Stimulated activated naive B cell treated with anti-CD40 and anti-IgM and Interleukin-4, amounts not matched to agents 10 μg/mL and 1 μg/mL and 100 μg/mL, for 72 hours (primary cell): ENCODE measurements around the gene PPM1D.

ENCODE experiments used
- ATAC-seq, 2 donors: fragments of 150-1000 bp; cut with Tn5 transposase; replicated peaks; 2 replicates each; pipeline ENCODE4 v1.10.0; 2021; ENCODE audit warnings: moderate library complexity in 1 of 2
- DNase-seq: peaks from one replicate; pipeline ENCODE4 v3.0.0; 2021
- H3K27ac Mint-ChIP-seq: one replicate; pipeline ENCODE4 v1.8.0; 2022; ENCODE audit warnings: mild to moderate bottlenecking, mixed read lengths
- H3K27me3 Mint-ChIP-seq, 2 donors: one replicate each; pipeline ENCODE4 v1.8.0; 2022; ENCODE audit warnings: mixed read lengths in 2 of 2
- H3K36me3 Mint-ChIP-seq, 2 donors: one replicate each; pipeline ENCODE4 v1.8.0; 2022; ENCODE audit warnings: mixed read lengths in 2 of 2, mild to moderate bottlenecking in 1 of 2
- H3K4me1 Mint-ChIP-seq, 2 donors: one replicate each; pipeline ENCODE4 v1.8.0; 2022; ENCODE audit warnings: mixed read lengths in 2 of 2, mild to moderate bottlenecking in 1 of 2
- H3K4me3 Mint-ChIP-seq, 2 donors: one replicate each; pipeline ENCODE4 v1.8.0; 2022; ENCODE audit warnings: mild to moderate bottlenecking in 2 of 2, mixed read lengths in 2 of 2, moderate library complexity in 1 of 2
- H3K9me3 Mint-ChIP-seq, 2 donors: one replicate each; pipeline ENCODE4 v1.8.0; 2022; ENCODE audit warnings: mixed read lengths in 2 of 2, mild to moderate bottlenecking in 1 of 2

The PPM1D gene

GRCh38 chr17:60678118-60678444 is 78.1 kb downstream of the PPM1D start:
- Mint-ChIP-seq H3K36me3 (peaks cover 0 to 4% of the 10 kb centered on the region in 2 donors), H3K27me3 (no peaks in the 10 kb centered on the region), H3K27ac (peak overlapping the region; percentile 96), H3K4me3 (peak overlapping the region; percentile 97 to 98), H3K9me3 (peaks cover 0 to 5% of the 10 kb centered on the region in 2 donors), H3K4me1 (peaks cover 9 to 14% of the 10 kb centered on the region in 2 donors)
- ATAC-seq: no peak
- DNase-seq: no peak

GRCh38 chr17:60679287-60679686 is 79.3 kb downstream of the PPM1D start:
- DNase-seq (no peak), ATAC-seq (no peak)
- Mint-ChIP-seq H3K27ac (no peak overlapping the region), H3K4me1 (peaks cover 9 to 14% of the 10 kb centered on the region in 2 donors), H3K27me3 (no peaks in the 10 kb centered on the region), H3K9me3 (peaks cover 0 to 5% of the 10 kb centered on the region in 2 donors), H3K36me3 (peaks cover 0 to 4% of the 10 kb centered on the region in 2 donors), H3K4me3 (no peak overlapping the region)

DNA sequence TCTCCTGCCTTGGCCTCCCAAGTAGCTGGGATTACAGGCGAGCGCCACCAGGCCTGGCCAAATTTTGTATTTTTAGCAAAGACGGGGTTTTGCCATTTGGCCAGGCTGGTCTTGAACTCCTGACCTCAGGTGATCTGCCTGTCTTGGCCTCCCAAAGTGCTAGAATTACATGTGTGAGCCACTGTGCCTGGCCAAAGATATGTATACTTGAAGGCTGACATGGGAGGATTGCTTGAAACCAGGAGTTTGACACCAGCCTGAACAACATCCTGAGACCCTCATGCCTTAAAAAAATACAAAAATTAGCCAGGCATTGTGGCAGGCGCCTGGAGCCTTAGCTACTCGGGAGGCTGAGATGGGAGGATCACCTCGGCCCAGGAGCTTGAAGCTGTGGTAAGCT is 80.8 kb downstream of the PPM1D start:
- H3K27me3 Mint-ChIP-seq: no peaks in the 10 kb centered on the region
- ATAC-seq (no peak), DNase-seq (no peak)
- no peak overlapping the region for H3K27ac Mint-ChIP-seq
- H3K36me3 Mint-ChIP-seq: peaks cover 3 to 12% of the 10 kb centered on the region in 2 donors
- H3K4me3 Mint-ChIP-seq: no peak overlapping the region
- H3K4me1 Mint-ChIP-seq: peaks cover 9 to 14% of the 10 kb centered on the region in 2 donors
- H3K9me3 Mint-ChIP-seq: no peaks in the 10 kb centered on the region

GRCh38 chr17:60685437-60685836 is 85.4 kb downstream of the PPM1D start:
- no peaks in the 10 kb centered on the region for H3K4me1 Mint-ChIP-seq
- DNase-seq (no peak), ATAC-seq (no peak)
- no peaks in the 10 kb centered on the region for H3K9me3 Mint-ChIP-seq
- no peak overlapping the region for H3K27ac Mint-ChIP-seq
- peaks cover 10 to 21% of the 10 kb centered on the region in 2 donors for H3K36me3 Mint-ChIP-seq
- no peak overlapping the region for H3K4me3 Mint-ChIP-seq
- no peaks in the 10 kb centered on the region for H3K27me3 Mint-ChIP-seq

GRCh38 chr17:60695960-60696359 is 96.0 kb downstream of the PPM1D start:
- Mint-ChIP-seq H3K27ac (no peak overlapping the region), H3K9me3 (no peaks in the 10 kb centered on the region), H3K27me3 (no peaks in the 10 kb centered on the region), H3K4me3 (no peak overlapping the region), H3K36me3 (peaks cover 18 to 22% of the 10 kb centered on the region in 2 donors), H3K4me1 (no peaks in the 10 kb centered on the region)
- DNase-seq: no peak
- no peak for ATAC-seq

DNA sequence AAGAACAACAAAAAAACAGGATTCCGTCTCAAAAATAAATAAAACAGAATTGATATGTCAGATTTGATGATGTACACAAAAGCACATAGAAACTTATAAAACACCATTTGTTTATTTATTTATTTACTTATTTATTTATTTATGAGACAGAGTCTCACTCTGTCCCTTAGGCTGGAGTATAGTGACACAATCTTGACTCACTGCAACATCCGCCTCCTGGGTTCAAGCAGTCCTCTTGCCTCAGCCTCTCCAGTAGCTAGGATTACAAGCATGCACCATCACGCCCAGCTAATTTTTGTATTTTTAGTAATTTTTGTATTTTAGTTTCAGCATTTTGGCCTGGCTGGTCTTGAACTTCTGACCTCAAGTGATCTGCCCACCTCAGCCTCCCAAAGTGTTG is 99.1 kb downstream of the PPM1D start:
- peaks cover 14 to 18% of the 10 kb centered on the region in 2 donors for H3K36me3 Mint-ChIP-seq
- ATAC-seq: no peak

GRCh38 chr17:60704170-60704569 is 104.2 kb downstream of the PPM1D start:
- no peak overlapping the region for H3K4me3 Mint-ChIP-seq
- ATAC-seq (no peak), DNase-seq (no peak)
- H3K27ac Mint-ChIP-seq: no peak overlapping the region
- H3K9me3 Mint-ChIP-seq: no peaks in the 10 kb centered on the region
- no peaks in the 10 kb centered on the region for H3K27me3 Mint-ChIP-seq
- no peaks in the 10 kb centered on the region for H3K4me1 Mint-ChIP-seq
- peaks cover 8 to 13% of the 10 kb centered on the region in 2 donors for H3K36me3 Mint-ChIP-seq

More for the DNA sequence above, 99.1 kb downstream of the PPM1D start:
- DNase-seq: no peak
- Mint-ChIP-seq H3K4me1 (no peaks in the 10 kb centered on the region), H3K27ac (no peak overlapping the region), H3K9me3 (no peaks in the 10 kb centered on the region), H3K4me3 (no peak overlapping the region), H3K27me3 (no peaks in the 10 kb centered on the region)

GRCh38 chr17:60712675-60713074 is 112.7 kb downstream of the PPM1D start:
- Mint-ChIP-seq H3K4me3 (no peak overlapping the region), H3K9me3 (no peaks in the 10 kb centered on the region), H3K27ac (no peak overlapping the region), H3K27me3 (no peaks in the 10 kb centered on the region), H3K36me3 (peaks cover 15 to 19% of the 10 kb centered on the region in 2 donors), H3K4me1 (no peaks in the 10 kb centered on the region)
- DNase-seq: no peak
- ATAC-seq: no peak

- H3K4me3 Mint-ChIP-seq: no peak overlapping the region
- no peak for ATAC-seq
- H3K27me3 Mint-ChIP-seq: no peaks in the 10 kb centered on the region
- H3K4me1 Mint-ChIP-seq: no peaks in the 10 kb centered on the region
- peaks cover 15 to 19% of the 10 kb centered on the region in 2 donors for H3K36me3 Mint-ChIP-seq
- no peaks in the 10 kb centered on the region for H3K9me3 Mint-ChIP-seq
- no peak overlapping the region for H3K27ac Mint-ChIP-seq
- DNase-seq: no peak
These were observed 113.6 kb downstream of the PPM1D start for GRCh38 chr17:60713608-60714007.
